Midbrain (tissue), 1 donor: ENCODE data around the gene PLA1A.
A peak's percentile ranks its signal among the peaks of the same experiment; 100 is the strongest.
"Not testable (repeated sequence)": the region's sequence is repeated elsewhere in the genome, so short reads cannot be mapped to it uniquely, and the experiment has no call there.

ENCODE experiments used
- DNase-seq: peaks from one replicate; lab custom pipeline; 2025; lab: John Stamatoyannopoulos, UW

Gene PLA1A

GRCh38 chr3:119597548-119598288, at the start of gene PLA1A:
TSS of gene PLA1A (plus strand) at chr3:119597885. CDS start at chr3:119597914, 29 bp downstream.
- DNase-seq: no peak

DNA sequence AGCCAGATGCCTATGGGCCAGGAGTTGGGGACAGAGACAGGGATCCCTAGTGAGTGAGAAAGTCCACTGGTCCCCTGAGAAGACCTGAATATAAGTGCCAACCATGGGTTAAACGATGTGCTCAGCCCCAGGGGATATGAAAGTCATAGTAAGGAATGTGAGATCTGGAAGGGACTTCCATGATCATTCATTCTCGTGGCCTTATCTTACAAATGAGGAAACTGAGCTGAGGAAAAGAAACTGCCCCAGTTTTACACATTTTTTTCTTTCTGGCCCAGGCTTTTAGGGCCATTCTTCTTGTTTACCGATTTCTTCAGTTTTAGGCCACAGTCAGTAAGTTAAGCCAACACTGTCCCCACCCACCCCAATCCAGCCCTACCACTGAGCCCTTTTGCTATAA, 49.3 kb upstream of the PLA1A start:
- no peak for DNase-seq

GRCh38 chr3:119550192-119550910, 47.3 kb upstream of the PLA1A start:
- DNase-seq: no peak

GRCh38 chr3:119551598-119551997, 46.1 kb upstream of the PLA1A start:
- DNase-seq: no peak

GRCh38 chr3:119552928-119553327, 44.8 kb upstream of the PLA1A start:
- DNase-seq: not testable (repeated sequence)

- DNase-seq: no peak
These were observed 43.8 kb upstream of the PLA1A start for GRCh38 chr3:119553823-119554415.

- no peak for DNase-seq
These were observed 42.4 kb upstream of the PLA1A start for GRCh38 chr3:119555309-119555735.

GRCh38 chr3:119555929-119556328, 41.8 kb upstream of the PLA1A start:
- DNase-seq: no peak

DNA sequence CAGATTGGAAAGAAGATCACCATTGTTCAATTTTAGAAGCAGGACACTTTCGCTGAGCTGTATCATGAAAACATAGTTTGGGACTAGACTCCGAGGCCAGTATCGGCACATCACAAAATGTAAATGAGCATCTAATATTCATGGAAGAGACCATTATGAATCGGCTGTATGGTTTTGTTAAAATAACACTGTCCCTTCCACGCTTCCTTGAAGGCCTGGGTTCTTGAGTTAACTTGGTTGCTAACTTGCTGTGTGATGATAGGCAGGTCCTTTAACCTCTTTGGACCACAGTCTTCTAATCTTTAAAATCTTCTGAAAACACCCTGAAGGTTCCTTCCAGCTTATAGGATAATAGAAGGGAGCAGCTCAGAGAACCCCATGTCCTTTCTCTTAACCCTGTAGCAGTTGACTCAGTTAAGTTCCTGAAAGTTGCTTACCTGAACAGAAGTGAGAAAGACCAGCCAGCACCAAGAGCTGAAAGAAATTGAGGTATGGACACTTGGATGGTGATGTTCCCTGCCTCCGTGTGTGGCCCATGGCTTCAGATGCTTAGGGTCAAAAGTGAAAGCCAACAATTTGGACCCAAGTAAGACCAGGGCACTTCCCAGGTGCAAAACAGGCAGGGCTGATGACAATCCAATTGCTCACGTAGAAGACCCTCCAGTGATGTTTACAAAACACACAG, 40.4 kb upstream of the PLA1A start:
- no peak for DNase-seq

DNA sequence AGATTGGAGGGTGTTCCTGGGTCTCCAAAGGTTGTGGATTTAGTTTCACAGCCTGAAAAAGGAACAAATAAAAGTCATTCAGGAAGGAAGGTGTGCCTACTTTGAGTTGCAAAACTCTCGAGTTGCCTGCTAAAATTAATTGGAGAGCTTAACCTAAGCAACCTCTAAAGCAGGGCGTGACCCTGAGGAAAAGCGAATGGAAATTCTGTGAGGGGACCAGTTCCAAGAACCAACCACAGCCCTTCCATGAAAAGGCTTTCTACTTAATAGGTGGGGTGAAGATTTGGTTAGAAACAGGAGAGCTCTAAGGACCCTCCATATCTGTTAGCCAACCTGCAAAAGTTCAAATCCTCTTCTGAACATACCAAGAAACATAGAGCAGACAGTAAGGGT, 39.8 kb upstream of the PLA1A start:
- no peak for DNase-seq

DNA sequence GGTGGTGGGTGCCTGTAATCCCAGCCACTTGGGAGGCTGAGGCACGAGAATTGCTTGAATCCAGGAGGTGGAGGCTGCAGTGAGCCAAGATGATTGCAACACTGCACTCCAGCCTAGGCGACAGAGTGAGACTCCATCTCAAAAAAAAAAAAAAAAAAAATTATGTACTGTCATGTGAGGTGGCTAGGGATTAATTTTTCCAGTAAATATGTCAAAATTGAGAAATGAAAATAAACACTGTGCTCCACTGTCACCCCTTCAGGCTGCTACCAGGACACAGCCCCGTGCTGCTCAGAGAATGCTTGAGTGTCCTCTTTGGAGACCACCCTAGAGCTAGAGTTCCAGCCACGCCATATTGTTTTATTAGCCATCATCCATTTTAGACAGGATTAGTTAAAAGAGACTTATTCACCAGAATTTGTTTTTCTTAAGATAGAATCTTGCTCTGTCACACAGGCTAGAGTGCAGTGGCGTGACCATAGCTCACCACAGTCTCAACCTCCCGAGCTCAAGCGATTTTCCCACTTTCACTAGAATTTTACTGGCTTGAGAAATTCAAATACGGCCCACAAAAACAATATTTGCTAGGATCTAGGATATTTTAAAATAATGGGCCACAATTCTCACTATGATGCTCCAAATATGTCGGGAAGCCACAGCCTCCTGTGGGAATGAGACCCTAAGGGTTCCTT, 38.9 kb upstream of the PLA1A start:
- DNase-seq: no peak

- no peak for DNase-seq
These were observed 38.2 kb upstream of the PLA1A start, which contains the start of gene CD80 for GRCh38 chr3:119559441-119559963. TSS of gene CD80 (minus strand) at chr3:119559614. CDS start at chr3:119557728, 1,886 bp downstream.

- DNase-seq: no peak
These were observed 37.5 kb upstream of the PLA1A start for GRCh38 chr3:119560160-119560559.

DNA sequence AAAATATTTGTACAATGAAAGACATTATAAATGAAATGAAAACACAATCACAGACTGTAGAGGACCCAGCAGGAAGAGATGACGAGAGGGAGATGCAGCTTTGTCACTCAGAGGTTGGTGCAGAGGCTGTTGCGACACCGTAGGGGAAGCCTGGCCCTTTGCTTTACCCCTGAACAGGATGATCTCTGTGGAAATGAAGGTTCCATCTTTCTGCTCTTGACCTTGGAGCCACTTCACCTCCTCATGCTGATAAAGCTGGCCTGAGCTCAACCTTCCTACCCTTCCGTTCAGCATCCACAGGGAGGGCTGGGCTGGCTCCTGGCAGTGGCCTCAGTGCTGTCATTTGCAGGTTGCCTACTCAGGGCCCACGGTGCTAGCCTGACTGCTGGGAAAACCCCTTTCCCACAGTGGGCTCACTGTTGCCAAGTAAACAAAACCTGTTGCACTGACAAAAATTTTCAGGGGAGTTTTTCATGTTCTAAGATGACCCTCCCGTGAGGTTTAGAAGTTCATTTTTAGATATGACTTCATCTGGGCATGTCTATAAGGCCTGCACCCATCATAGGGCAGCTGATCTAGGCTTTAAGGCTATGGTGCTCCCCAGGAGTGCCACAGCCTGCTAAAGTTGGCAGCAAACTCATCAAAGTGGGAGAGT, 35.3 kb upstream of the PLA1A start:
- no peak for DNase-seq

DNA sequence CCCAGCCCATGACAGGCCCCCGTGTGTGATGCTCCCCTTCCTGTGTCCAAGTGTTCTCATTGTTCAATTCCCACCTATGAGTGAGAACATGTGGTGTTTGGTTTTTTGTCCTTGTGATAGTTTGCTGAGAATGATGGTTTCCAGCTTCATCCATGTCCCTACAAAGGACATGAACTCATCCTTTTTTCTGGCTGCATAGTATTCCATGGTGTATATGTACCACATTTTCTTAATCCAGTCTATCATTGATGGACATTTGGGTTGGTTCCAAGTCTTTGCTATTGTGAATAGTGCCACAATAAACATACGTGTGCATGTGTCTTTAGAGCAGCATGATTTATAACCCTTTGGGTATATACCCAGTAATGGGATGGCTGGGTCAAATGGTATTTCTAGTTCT, 34.4 kb upstream of the PLA1A start:
- DNase-seq: not testable (repeated sequence)

- no peak for DNase-seq
These were observed 28.5 kb upstream of the PLA1A start for GRCh38 chr3:119569156-119569555.

DNA sequence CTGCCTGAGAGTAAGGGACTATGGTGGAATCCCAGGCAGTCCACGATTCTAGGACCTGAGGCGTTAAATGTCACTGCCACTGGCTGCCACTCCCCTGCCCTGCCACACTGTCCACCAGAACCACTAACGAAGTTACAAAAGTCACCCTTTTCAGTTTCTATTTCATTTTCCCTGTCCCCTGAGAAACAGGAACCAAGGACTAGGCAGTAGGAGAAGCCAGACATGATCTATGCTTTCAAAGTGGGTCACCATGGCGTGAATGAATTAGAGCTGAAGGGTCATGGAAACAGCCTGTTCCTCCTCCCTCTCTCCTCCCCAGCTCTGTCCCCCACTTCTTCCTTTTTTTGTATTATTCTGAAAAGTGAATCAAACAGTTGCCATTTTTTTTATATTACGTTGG, 27.5 kb upstream of the PLA1A start:
- peak; percentile 12 for DNase-seq

GRCh38 chr3:119571230-119571629, 26.5 kb upstream of the PLA1A start:
- no peak for DNase-seq

DNA sequence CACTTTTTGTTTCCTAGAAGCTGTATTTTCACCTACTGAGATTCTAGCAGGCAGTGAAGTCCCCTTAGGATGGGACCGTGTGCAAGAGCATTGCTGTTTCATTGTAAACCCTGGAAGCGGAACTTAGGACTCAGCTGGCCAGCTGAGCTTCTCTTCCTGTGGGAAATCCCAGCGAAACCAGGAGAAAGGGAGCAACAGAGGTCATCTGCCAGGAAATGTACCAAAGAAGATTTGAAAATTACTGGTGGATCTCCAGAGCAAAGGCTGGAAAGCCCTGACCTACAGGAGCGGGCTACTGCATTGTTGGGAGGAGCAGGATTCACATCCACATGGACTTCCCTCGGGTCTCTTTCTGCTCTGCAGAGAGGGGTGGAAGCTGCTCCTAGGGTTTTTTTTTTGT, 26.0 kb upstream of the PLA1A start:
- DNase-seq: no peak

DNA sequence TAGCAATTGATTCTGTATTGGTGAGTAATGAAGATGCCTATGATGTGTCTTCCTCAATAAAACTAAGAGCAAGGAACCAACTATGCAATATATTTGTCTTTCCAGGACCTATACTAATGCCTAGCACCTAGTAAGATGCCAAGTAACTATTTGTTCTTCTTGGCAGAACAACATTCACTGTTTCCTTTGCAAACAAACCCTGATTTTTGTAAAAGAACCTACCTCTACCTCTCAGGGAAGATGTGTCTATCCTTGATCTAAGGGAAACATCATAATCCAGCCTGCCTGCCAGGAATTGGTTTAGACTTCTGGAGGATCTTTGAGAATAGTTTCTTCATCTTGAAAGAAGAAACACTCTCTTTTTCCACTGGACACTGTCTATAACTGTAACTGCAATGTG, 22.2 kb upstream of the PLA1A start:
- DNase-seq: no peak
